SU-DHL-6 (cell line): ENCODE results near the gene CDC25C.

ENCODE experiments used
- CTCF ChIP-seq: fragments of 200-600 bp; sonication (generic); IDR thresholded peaks from one replicate; pipeline ENCODE4 v1.5.1; 2017; ENCODE audit warnings: antibody characterized with exemption, mild to moderate bottlenecking, low read length, moderate library complexity; ENCODE audit not compliant: insufficient read depth, poor library complexity, severe bottlenecking
- EZH2phosphoT487 ChIP-seq: fragments of 200-600 bp; sonication (generic), shearing (Covaris generic); conservative IDR thresholded peaks from 2 replicates; pipeline ENCODE4 v1.6.1; 2018; ENCODE audit warnings: mild to moderate bottlenecking, antibody characterized with exemption, low read length, moderate library complexity, mixed read lengths

DNA sequence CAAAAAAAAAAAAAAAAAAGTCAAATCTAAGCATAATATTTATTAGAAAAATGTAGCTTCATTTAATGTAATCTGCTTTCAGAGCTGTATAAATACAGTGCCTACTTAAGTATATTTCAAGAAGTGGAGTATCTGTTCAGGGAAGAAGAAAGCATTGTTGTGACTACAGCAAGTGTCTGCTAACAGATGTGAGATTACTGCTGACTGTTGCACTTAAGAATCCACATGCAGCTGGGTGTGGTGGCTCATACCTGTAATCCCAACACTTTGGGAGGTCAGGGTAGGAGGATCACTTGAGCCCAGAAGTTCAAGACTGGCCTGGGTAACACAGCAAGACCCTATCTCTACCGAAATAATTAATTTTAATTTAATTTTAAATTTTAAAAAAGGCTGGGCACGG lies 39.9 kb upstream of the CDC25C start:
- TF ChIP-seq CTCF (no peak), EZH2phosphoT487 (no peak)
